Psoas muscle (tissue), 8 donors: ENCODE measurements around the gene GGA3. TPM values are rescaled to one million over a fixed set of nuclear protein-coding genes. Genes with fewer than 3 reads are reported as not detected.
"Not testable (repeated sequence)": the region's sequence is repeated elsewhere in the genome, so short reads cannot be mapped to it uniquely, and the experiment has no call there.

Source experiments
- ATAC-seq, 4 donors: fragments of 200-7000 bp; cut with Tn5 transposase; one replicate each; pipeline ENCODE4 v1.9.1; 2020; ENCODE audit warnings: moderate library complexity in 3 of 4, mild to moderate bottlenecking in 2 of 4
- DNase-seq, 2 donors: peaks; one replicate each; pipeline ENCODE4 v3.0.0-alpha.2; 2020
- H3K27ac ChIP-seq: fragments of 200-600 bp; one replicate; pipeline ENCODE4 v1.8.0; 2022
- H3K27me3 ChIP-seq, 3 donors: fragments of 200-600 bp in 1 of 3; one replicate each; pipeline versions ENCODE4 v1.6.1 to v1.8.0; 2013 to 2022; ENCODE audit warnings: low read length in 2 of 3, mild to moderate bottlenecking in 2 of 3, moderate library complexity in 1 of 3; ENCODE audit not compliant: insufficient read depth in 3 of 3
- H3K36me3 ChIP-seq, 2 donors: fragments of 200-600 bp in 1 of 2; one replicate each; pipeline versions ENCODE4 v1.6.1 to v1.8.0; 2013 to 2022; ENCODE audit warnings: low read depth in 1 of 2, mild to moderate bottlenecking in 1 of 2, moderate library complexity in 1 of 2; ENCODE audit not compliant: insufficient read depth in 1 of 2
- H3K4me1 ChIP-seq: fragments of 200-600 bp; one replicate; pipeline ENCODE4 v1.8.0; 2022
- H3K4me3 ChIP-seq: fragments of 200-600 bp; one replicate; pipeline ENCODE4 v1.8.0; 2022; ENCODE audit warnings: mild to moderate bottlenecking
- H3K9me3 ChIP-seq: fragments of 200-600 bp; one replicate; pipeline ENCODE4 v1.8.0; 2022
- CTCF ChIP-seq: fragments of 200-600 bp; IDR thresholded peaks from one replicate; pipeline ENCODE4 v1.8.0; 2022; ENCODE audit warnings: antibody characterized with exemption
- WGBS, 3 donors: extraction: QIAGEN DNeasy Blood & Tissue Kit; methylation state at CpG; one replicate each; pipeline versions ENCODE4 v1.1.6 to v1.1.7; 2013; 5-methylcytosine and 5-hydroxymethylcytosine counted together
- intact Hi-C, 2 donors: fragments of 100-400 bp; cut with DNase I; formaldehyde crosslinking; loops; one replicate each; pipeline versions ENCODE4 v1.11.0 to v1.14.2; 2022
- polyA plus RNA-seq, 3 donors: library from polyadenylated mRNA; stranded (reverse); fragments of 200-250 nt; gene quantifications; one replicate each; pipeline ENCODE4 v1.2.3, GENCODE V29; 2013
- total RNA-seq, 4 donors: library from RNA; stranded (reverse); fragmentation: NEBNext Ultra II Directional in 2 of 4; extraction: Animal tissue kit (Norgen Biotek cat#: 25700) in 2 of 4; gene quantifications; one replicate each; pipeline versions ENCODE4 v1.2.1 to v1.2.4, GENCODE V29; 2021 to 2023
- donor health status: healthy with polysubstance abuse.
- donor health status: DM: no; HTN: no; CAD: no; lungs with moderate emphysema.
- donor health status: Bipolar disorder and iron deficiency.
- donor health status: healthy.
- donor health status: DM: yes; HTN: yes; CAD: no.
- donor health status: DM: no; HTN: no; CAD: no.
- donor health status: DM: no; HTN: no; CAD: no.
- donor health status: DM: yes; HTN: yes; CAD: no.

Gene GGA3
- total and polyA plus RNA-seq, 7 donors: 13.8 to 40.6 (median 29.8) TPM

GRCh38 chr17:75301049-75301448 is 39.6 kb upstream of the GGA3 start:
- no peak for TF ChIP-seq CTCF

GRCh38 chr17:75300280-75300679 is 38.9 kb upstream of the GGA3 start:
- 72 to 81% (median 76%) methylated on average over 7 of the region's 7 CpGs for WGBS, 3 donors
- H3K27ac ChIP-seq: no peak overlapping the region

More at GRCh38 chr17:75301049-75301448, 39.6 kb upstream of the GGA3 start:
- DNase-seq (no peak), ATAC-seq (no peak)
- no peak overlapping the region for H3K4me3 ChIP-seq
- no peaks in the 10 kb centered on the region for H3K4me1 ChIP-seq
- H3K27ac ChIP-seq: no peak overlapping the region
- 77 to 89% (median 81%) methylated on average over 9 of the region's 9 CpGs for WGBS, 3 donors
- H3K27me3 ChIP-seq: no peaks in the 10 kb centered on the region
- H3K36me3 ChIP-seq: no peaks in the 10 kb centered on the region
- intact Hi-C loops: no loop called here
- no peaks in the 10 kb centered on the region for H3K9me3 ChIP-seq

GRCh38 chr17:75295201-75296158 is 34.1 kb upstream of the GGA3 start:
- intact Hi-C loops: no loop called here
- no peak for DNase-seq
- no peak for TF ChIP-seq CTCF
- Histone ChIP-seq H3K9me3 (no peaks in the 10 kb centered on the region), H3K27ac (peak overlapping the region; percentile 46), H3K4me3 (no peak overlapping the region), H3K36me3 (no peaks in the 10 kb centered on the region), H3K4me1 (no peaks in the 10 kb centered on the region), H3K27me3 (no peaks in the 10 kb centered on the region)
- ATAC-seq: no peak
- 82 to 87% (median 84%) methylated on average over 8 of the region's 8 CpGs for WGBS, 3 donors

More at GRCh38 chr17:75300280-75300679, 38.9 kb upstream of the GGA3 start:
- Histone ChIP-seq H3K4me3 (no peak overlapping the region), H3K9me3 (no peaks in the 10 kb centered on the region), H3K27me3 (no peaks in the 10 kb centered on the region), H3K36me3 (no peaks in the 10 kb centered on the region), H3K4me1 (no peaks in the 10 kb centered on the region)
- DNase-seq (no peak), ATAC-seq (no peak)
- intact Hi-C loops: no loop called here
- TF ChIP-seq CTCF: no peak

- H3K36me3 ChIP-seq, H3K4me3 ChIP-seq, H3K4me1 ChIP-seq, DNase-seq, intact Hi-C loops, ATAC-seq, H3K27ac ChIP-seq, H3K9me3 ChIP-seq, H3K27me3 ChIP-seq: not testable (repeated sequence)
- 67 to 72% (median 72%) methylated on average over 15 to 16 of the region's 16 CpGs for WGBS, 3 donors
Observed at GRCh38 chr17:75292810-75293448, 31.5 kb upstream of the GGA3 start.

- peak overlapping the region; percentile 70 for H3K4me3 ChIP-seq
- DNase-seq: peak in 1 of 2 donors; percentile 44
- H3K9me3 ChIP-seq: no peaks in the 10 kb centered on the region
- intact Hi-C loops: loop anchor here in 1 of 2 donors (2.0 kb wide), 2 partner anchors 115 to 123 kb away; partner anchors contain the start of gene GRB2
- peaks cover 3 to 21% of the 10 kb centered on the region in 2 donors for H3K36me3 ChIP-seq
- WGBS, 3 donors: 5 to 9% (median 7%) methylated on average over 26 of the region's 26 CpGs
- peak overlapping the region; percentile 83 for H3K27ac ChIP-seq
- no peaks in the 10 kb centered on the region for H3K27me3 ChIP-seq
- TF ChIP-seq CTCF: no peak
- peak; percentile 29 to 64 (median 44) for ATAC-seq
- H3K4me1 ChIP-seq: peaks cover 5% of the 10 kb centered on the region
Observed at GRCh38 chr17:75289832-75290337, 28.5 kb upstream of the GGA3 start.
